Stomach (tissue), 4 donors: ENCODE data around the gene ASMTL.

Experiments
- POLR2A ChIP-seq, 4 donors: fragments of 450-650 bp; IDR thresholded peaks; one replicate each; pipeline ENCODE4 v1.6.1; 2016; ENCODE audit warnings: antibody characterized with exemption in 4 of 4, control low read depth in 2 of 4, mild to moderate bottlenecking in 1 of 4, moderate library complexity in 1 of 4
- TF ChIP-seq, protein P1 (sequence below), 7 experiments: fragments of 450-650 bp in 4 of 7; fragments of 200-600 bp in 3 of 7; sonication (generic) in 3 of 7; IDR thresholded peaks; one replicate each; pipeline ENCODE4 v1.5.1; 2016 to 2019; ENCODE audit warnings: antibody characterized with exemption in 7 of 7, control low read depth in 2 of 7, mild to moderate bottlenecking in 1 of 7

GRCh38 chrX:1462596-1463251 lies 10.0 kb upstream of the ASMTL start:
- TF ChIP-seq, protein P1, sequence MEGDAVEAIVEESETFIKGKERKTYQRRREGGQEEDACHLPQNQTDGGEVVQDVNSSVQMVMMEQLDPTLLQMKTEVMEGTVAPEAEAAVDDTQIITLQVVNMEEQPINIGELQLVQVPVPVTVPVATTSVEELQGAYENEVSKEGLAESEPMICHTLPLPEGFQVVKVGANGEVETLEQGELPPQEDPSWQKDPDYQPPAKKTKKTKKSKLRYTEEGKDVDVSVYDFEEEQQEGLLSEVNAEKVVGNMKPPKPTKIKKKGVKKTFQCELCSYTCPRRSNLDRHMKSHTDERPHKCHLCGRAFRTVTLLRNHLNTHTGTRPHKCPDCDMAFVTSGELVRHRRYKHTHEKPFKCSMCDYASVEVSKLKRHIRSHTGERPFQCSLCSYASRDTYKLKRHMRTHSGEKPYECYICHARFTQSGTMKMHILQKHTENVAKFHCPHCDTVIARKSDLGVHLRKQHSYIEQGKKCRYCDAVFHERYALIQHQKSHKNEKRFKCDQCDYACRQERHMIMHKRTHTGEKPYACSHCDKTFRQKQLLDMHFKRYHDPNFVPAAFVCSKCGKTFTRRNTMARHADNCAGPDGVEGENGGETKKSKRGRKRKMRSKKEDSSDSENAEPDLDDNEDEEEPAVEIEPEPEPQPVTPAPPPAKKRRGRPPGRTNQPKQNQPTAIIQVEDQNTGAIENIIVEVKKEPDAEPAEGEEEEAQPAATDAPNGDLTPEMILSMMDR (IDR thresholded peaks at IDR 0.05), result no peak
- TF ChIP-seq POLR2A (IDR thresholded peaks at IDR 0.05), result no peak
